ENCODE results near the gene OGDHL.
"Not testable (repeated sequence)": the region's sequence is repeated elsewhere in the genome, so short reads cannot be mapped to it uniquely, and the experiment has no call there.

Gene OGDHL

GRCh38 chr10:49758249-49758930, 3.7 kb downstream of the OGDHL start:
- no peak for TF ChIP-seq CTCF (IDR thresholded peaks at IDR 0.05; ENCODE audit: low read length, missing control alignments)
- H3K4me3 ChIP-seq (replicated peaks; ENCODE audit: low read depth, low read length): no peak overlapping the region
- DNase-seq (ENCODE audit: low read depth): no peak

GRCh38 chr10:49756641-49757040, 5.5 kb downstream of the OGDHL start:
- no peak overlapping the region for H3K4me3 ChIP-seq (replicated peaks; ENCODE audit: low read depth, low read length)
- DNase-seq (ENCODE audit: low read depth): no peak
- no peak for TF ChIP-seq CTCF (IDR thresholded peaks at IDR 0.05; ENCODE audit: low read length, missing control alignments)

- H3K4me3 ChIP-seq (replicated peaks; ENCODE audit: low read depth, low read length): no peak overlapping the region
- DNase-seq (ENCODE audit: low read depth): no peak
- TF ChIP-seq CTCF (IDR thresholded peaks at IDR 0.05; ENCODE audit: low read length, missing control alignments): no peak
These were observed 6.1 kb downstream of the OGDHL start for GRCh38 chr10:49756031-49756430.

GRCh38 chr10:49754951-49755350, 7.2 kb downstream of the OGDHL start:
- DNase-seq (ENCODE audit: low read depth): not testable (repeated sequence)

GRCh38 chr10:49752584-49752983, 9.5 kb downstream of the OGDHL start:
- no peak for TF ChIP-seq CTCF (IDR thresholded peaks at IDR 0.05; ENCODE audit: low read length, missing control alignments)
- DNase-seq (ENCODE audit: low read depth): no peak

More at GRCh38 chr10:49754951-49755350, 7.2 kb downstream of the OGDHL start:
- not testable (repeated sequence) for H3K4me3 ChIP-seq (replicated peaks; ENCODE audit: low read depth, low read length)

GRCh38 chr10:49751636-49752510, 10.2 kb downstream of the OGDHL start:
- TF ChIP-seq CTCF (IDR thresholded peaks at IDR 0.05; ENCODE audit: low read length, missing control alignments): no peak
- H3K4me3 ChIP-seq (replicated peaks; ENCODE audit: low read depth, low read length): no peak overlapping the region
- DNase-seq (ENCODE audit: low read depth): no peak

More at GRCh38 chr10:49752584-49752983, 9.5 kb downstream of the OGDHL start:
- H3K4me3 ChIP-seq (replicated peaks; ENCODE audit: low read depth, low read length): no peak overlapping the region

GRCh38 chr10:49751216-49751615, 10.9 kb downstream of the OGDHL start:
- DNase-seq (ENCODE audit: low read depth): no peak
- no peak for TF ChIP-seq CTCF (IDR thresholded peaks at IDR 0.05; ENCODE audit: low read length, missing control alignments)
- no peak overlapping the region for H3K4me3 ChIP-seq (replicated peaks; ENCODE audit: low read depth, low read length)

All from fibroblast of pulmonary artery (primary cell).